GM18520 (cell line): ENCODE data around the gene GP5.

ENCODE experiments used
- ATAC-seq: cut with Tn5 transposase; IDR thresholded peaks from one replicate; pipeline ENCODE4 v1.9.1; 2021; ENCODE audit not compliant: unreplicated experiment

Gene GP5

GRCh38 chr3:194351952-194352536 is 47.0 kb downstream of the GP5 start:
- ATAC-seq, result no peak

DNA sequence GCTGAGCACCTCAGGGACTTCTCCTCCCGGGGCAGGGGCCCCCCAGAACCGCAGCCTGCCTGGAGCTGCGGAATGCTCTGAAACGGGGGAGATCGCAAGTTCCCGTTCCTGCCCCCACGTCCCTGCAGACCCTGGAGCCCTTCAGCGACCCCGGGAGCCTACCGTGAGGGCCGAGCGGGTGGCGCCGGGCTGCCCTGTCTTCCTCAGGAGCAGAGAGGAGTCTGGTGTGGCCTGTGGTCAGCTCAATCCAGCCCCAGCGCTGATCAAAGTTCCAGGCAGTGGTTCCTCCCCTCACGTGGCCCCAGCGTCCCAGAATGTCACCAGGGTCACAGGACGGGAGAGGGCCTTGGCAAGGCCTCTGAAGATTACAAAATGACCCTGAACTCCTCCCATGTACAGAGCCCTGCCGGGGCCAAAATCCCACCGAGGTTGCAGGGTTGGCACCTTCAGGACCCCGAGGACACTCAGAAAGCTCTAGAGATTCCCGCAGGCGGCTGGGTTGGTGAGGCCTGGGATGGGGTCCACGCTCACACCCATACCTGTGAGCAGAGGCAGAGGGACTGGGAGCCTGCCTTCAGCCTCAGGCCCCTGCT is 47.9 kb downstream of the GP5 start, which contains the start of gene CPN2:
Gene CPN2 (minus strand): TSS at position 249 of the 593 bp plus-strand sequence. CDS start 8,626 bp downstream, outside the sequence.
- ATAC-seq, result no peak

GRCh38 chr3:194350726-194351071 is 48.4 kb downstream of the GP5 start:
- no peak for ATAC-seq

DNA sequence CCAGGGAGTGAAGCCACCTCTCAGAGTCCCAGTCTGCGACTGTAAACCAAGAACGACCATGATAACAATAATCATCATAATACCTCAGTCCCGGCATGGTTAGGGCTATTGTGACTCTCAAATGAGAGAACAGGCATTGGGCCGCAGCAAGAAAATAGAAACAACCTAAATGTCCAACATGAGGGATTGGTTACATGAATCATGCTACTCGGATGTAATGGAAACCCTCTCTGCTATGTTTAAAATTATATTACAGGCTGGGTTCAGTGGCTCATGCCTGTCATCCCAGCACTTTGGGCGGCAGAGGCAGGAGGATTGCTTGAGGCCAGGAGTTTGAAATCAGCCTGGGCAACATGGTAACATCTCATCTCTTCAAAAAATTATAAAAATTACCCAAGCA is 50.7 kb downstream of the GP5 start:
- ATAC-seq, result no peak

DNA sequence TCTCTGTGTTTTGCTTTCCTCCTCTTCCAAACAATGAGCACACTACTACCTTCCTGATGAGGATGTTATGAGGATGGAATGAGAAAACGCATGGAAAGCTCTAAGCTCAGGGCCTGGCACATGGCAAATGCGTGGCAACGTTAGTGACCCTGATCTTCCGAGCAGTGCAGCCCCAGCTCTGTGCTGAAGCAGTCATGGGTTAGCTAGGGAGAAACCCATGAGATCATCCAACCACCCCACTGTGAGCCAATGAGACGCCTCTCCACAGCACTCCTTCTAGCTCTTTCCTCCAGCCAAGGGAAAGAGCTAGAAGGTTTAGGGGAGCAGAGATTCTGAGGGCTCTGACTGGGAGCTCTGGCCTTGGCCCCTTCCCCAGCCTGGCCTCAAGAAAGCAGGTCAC is 52.4 kb downstream of the GP5 start:
- no peak for ATAC-seq

- ATAC-seq, result no peak
These were observed 53.0 kb downstream of the GP5 start for GRCh38 chr3:194346035-194346434.
